GM21529 (cell line): ENCODE results near the gene HS3ST6.
"Not testable (repeated sequence)": the region's sequence is repeated elsewhere in the genome, so short reads cannot be mapped to it uniquely, and the experiment has no call there.

Experiments used
- ATAC-seq: cut with Tn5 transposase; IDR thresholded peaks from one replicate; pipeline ENCODE4 v1.9.1; 2021; ENCODE audit not compliant: unreplicated experiment

HS3ST6 gene

GRCh38 chr16:1929578-1930337 lies 11.5 kb upstream of the HS3ST6 start:
- peak; percentile 77 for ATAC-seq

GRCh38 chr16:1929105-1929504 lies 10.9 kb upstream of the HS3ST6 start:
- ATAC-seq, result peak; percentile 15

GRCh38 chr16:1926271-1926670 lies 8.1 kb upstream of the HS3ST6 start:
- no peak for ATAC-seq

GRCh38 chr16:1924095-1924494 lies 5.9 kb upstream of the HS3ST6 start:
- no peak for ATAC-seq

- ATAC-seq, result no peak
Measured at GRCh38 chr16:1923299-1924034, 5.3 kb upstream of the HS3ST6 start.

- ATAC-seq, result no peak
Measured at GRCh38 chr16:1922357-1922756, 4.1 kb upstream of the HS3ST6 start.

- no peak for ATAC-seq
Measured at GRCh38 chr16:1920727-1921171, 2.5 kb upstream of the HS3ST6 start.

- not testable (repeated sequence) for ATAC-seq
Measured at GRCh38 chr16:1920122-1920521, 1.9 kb upstream of the HS3ST6 start.

GRCh38 chr16:1919327-1919998 lies 1.2 kb upstream of the HS3ST6 start:
- ATAC-seq, result no peak

- no peak for ATAC-seq
Measured at GRCh38 chr16:1917665-1918350, 407 bp downstream of the HS3ST6 start.

- ATAC-seq, result no peak
Measured at GRCh38 chr16:1917056-1917664, 1.1 kb downstream of the HS3ST6 start.

- no peak for ATAC-seq
Measured at GRCh38 chr16:1916640-1916990, 1.6 kb downstream of the HS3ST6 start.

GRCh38 chr16:1915732-1916639 lies 2.2 kb downstream of the HS3ST6 start:
- no peak for ATAC-seq

- ATAC-seq, result no peak
Measured at GRCh38 chr16:1914988-1915387, 3.2 kb downstream of the HS3ST6 start.

- ATAC-seq, result no peak
Measured at GRCh38 chr16:1914084-1914608, 4.1 kb downstream of the HS3ST6 start.

- no peak for ATAC-seq
Measured at GRCh38 chr16:1913327-1914083, 4.7 kb downstream of the HS3ST6 start.

GRCh38 chr16:1912215-1912543 lies 6.0 kb downstream of the HS3ST6 start:
- no peak for ATAC-seq

- ATAC-seq, result no peak
Measured at GRCh38 chr16:1911467-1912214, 6.6 kb downstream of the HS3ST6 start.
